Activated CD8-positive, alpha-beta memory T cell treated with anti-CD3 and anti-CD28 coated beads, Interleukin-2, amount 50 U/mL, for 1 hour (primary cell): Measurements from ENCODE around the gene GDF10.
A peak's percentile ranks its signal among the peaks of the same experiment; 100 is the strongest.

Experiments
- DNase-seq: peaks from one replicate; pipeline ENCODE4 v3.0.0-alpha.2; 2020; ENCODE audit errors: extremely low read depth

The GDF10 gene

DNA sequence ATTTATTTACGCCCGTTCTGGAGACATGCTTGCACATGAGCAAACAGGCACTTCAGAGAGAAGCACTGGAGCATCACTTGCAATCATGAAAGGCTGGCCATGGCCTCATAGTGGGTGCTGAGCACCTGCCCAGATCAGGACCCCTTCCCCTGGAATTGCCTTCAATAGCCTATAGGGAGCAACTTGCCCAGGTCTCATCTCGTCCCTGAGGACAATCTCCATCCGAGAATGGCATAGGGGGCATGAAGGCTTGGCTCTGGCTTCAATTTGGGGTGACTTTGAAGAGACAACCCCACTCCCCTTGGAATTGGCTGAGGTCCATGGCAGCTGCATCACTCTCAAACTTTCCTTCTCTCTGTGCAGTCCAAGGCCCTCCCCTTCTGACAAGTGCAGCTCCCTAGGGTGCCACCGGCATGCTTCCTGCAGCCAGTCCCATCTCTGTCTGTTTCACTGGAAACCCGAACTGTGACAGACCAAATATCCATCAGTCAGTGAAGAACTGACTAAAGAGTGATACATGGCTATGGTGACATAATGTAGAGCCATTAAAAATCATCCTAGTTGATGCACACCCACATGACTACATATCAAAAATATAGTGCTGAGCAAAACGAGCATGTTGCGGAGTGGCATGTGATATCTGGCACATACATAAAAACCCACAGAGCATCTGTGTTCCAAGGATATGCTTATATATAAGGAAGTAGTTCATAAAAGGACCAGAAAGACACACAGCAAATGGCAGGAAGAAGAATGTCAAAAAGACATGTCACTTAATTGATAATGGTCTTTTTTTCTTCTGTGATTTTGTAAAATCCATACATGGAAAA, 34.7 kb downstream of the GDF10 start:
- DNase-seq, result no peak

DNA sequence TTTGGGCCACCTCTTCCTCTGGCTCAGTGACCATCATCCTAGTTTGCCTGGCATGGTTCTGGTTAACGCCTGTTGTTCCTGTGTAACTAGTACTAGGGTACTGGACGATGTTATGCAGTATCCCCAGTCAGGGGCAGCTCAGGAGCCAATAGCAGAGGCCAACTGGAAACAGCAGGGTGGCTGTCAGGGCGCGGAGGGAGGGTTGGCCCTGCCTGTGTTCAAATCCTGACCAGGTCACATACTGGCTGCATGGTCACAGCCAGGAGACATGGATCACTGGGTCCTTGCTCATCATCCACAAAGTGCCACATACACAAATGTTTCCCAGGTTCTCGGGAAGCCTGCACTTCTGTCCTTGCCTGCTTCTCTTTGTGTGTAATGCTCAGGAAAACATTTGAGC, 35.9 kb downstream of the GDF10 start:
- DNase-seq, result no peak

DNA sequence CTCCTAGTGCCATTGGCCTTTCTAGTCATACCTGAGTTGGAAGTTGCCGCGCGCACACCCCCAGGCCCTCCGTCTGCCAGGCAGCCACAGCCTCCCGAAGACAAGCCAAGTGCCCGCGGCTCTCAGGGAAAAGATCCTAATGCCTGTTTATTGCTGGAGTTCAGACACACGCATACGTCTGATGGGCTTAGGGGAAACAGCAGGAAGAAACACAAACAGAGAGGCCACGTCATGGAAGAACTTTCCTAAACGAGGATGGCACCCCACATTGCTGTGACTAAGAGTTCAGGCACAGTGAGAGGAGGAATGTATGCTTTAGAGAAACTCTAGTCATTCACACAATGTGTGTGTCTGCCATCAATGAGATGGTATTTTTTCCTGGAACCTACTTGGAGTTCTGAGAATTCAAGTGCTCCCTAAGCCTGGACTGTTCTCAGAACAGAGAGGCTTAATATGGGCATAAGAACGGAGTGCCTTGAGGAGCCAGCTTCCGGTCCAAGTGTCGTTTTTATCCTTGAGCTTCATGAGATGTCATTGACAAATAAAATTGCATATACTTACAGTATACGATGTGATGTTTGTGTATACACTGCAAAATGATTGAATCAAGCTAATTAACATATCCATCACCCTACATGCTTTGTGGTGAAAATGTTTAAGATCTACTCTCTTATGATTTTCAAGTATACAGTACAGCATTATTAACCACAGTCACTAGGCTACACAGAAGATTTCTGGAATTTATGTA, 36.6 kb downstream of the GDF10 start:
- DNase-seq, result no peak

DNA sequence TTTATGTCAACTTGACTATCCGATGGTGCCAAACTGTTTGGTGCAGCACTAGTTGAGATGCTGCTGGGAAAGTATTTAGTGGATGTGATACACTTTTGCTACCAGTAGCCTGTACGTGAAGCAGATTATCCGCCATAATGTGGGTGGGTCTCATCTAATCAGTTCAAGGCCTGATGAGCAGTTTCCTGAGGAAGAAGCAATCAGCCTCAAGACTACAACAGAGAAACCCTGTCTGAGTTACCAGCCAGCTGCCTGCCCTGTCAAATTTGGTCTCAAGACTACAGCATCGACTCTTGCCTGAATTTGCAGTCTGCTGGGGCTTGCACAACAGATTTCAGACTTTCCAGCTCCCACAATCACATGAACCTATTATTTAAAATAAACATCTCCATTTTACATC, 37.3 kb downstream of the GDF10 start:
- no peak for DNase-seq

DNA sequence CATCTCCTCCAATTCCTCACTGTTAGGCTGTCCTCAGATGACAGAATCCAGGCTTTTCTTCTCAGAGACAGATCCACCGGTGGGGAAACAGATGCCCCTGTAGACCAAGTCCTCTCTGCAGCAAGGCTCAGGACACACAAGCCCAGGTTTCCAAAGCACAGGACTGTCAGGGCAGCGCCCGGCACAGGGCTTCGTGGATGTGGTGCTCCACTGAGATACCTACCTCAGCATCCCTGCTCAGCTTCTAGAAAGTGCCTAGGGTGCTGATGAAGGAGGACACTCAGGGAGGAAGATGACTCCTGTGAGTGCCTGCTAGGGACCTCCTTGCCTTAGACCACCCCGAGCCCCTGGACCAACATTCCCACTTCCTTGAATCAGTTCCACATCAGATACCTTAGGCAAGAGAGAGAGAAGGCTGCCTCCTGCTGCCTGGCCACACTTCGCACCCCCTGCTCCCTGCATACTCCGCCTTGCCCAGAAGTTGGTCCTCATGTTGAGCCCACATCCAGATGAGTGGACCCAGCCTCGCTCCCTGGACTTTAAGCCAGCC, 39.3 kb downstream of the GDF10 start:
- no peak for DNase-seq

- DNase-seq, result no peak
These were observed 40.0 kb downstream of the GDF10 start for GRCh38 chr10:47339759-47340607.

- peak; percentile 13 for DNase-seq
These were observed 40.7 kb downstream of the GDF10 start for GRCh38 chr10:47340608-47341170.

GRCh38 chr10:47344996-47345870, 45.2 kb downstream of the GDF10 start:
- DNase-seq, result no peak

DNA sequence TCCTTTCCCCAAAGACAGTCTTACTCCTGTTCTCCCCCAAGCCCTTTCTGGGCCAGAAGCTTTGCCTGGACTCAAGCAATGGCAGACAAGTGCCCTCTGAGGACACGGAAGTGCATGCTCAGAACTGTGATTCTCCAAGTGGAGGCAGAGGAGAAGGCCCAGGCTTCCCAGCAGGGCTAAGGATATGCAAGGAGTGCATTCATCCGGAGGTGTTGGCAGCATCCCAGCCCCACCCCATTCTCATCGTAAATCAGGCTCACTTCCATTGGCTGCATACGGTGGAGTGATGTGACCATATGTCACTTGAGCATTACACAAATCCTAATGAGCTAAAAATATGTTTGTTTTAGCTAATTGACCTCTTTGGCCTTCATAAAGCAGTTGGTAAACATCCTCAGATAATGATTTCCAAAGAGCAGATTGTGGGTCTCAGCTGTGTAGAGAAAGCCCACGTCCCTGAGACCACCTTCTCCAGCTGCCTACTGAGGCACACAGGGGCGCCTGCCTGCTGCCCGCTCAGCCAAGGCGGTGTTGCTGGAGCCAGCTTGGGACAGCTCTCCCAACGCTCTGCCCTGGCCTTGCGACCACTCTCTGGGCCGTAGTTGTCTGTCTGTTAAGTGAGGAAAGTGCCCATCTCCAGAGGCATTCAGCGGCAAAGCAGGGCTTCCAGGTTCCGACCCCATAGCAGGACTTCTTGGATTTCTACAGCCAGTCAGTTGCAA, 46.7 kb downstream of the GDF10 start:
- no peak for DNase-seq

DNA sequence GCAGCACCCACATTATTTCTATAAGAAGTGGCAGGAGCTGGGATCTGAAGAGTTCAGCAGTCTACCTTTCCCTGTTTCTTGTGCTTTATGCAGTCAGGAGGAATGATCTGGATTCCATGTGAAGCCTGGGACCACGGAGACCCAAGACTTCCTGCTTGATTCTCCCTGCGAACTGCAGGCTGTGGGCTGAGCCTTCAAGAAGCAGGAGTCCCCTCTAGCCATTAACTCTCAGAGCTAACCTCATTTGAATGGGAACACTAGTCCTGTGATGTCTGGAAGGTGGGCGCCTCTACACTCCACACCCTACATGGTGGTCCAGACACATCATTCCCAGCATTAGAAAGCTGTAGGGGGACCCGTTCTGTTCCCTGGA, 47.3 kb downstream of the GDF10 start:
- DNase-seq, result no peak

DNA sequence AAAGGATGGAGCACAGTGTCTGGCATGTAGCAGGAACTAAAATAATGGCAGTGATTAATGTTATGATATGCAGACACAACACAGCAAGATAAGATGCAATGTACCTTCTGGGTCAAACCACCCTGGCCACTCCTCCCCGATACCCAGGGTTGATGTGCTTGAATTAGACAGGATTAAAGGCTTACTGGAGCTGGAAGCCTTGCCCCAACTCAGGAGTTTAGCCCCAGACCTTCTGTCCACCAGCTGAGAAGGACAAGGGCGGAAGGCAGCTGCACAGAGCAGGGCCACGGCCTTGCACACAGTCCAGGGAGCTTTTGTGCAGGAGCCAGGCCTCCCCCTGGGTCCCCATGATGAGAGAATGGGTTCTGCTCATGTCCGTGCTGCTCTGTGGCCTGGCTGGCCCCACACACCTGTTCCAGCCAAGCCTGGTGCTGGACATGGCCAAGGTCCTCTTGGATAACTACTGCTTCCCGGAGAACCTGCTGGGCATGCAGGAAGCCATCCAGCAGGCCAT, 48.2 kb downstream of the GDF10 start, which contains the start of gene RBP3:
TSS of gene RBP3 (plus strand) at position 226 of the 514 bp plus-strand sequence. CDS start at position 348, 122 bp downstream.
- DNase-seq, result no peak

DNA sequence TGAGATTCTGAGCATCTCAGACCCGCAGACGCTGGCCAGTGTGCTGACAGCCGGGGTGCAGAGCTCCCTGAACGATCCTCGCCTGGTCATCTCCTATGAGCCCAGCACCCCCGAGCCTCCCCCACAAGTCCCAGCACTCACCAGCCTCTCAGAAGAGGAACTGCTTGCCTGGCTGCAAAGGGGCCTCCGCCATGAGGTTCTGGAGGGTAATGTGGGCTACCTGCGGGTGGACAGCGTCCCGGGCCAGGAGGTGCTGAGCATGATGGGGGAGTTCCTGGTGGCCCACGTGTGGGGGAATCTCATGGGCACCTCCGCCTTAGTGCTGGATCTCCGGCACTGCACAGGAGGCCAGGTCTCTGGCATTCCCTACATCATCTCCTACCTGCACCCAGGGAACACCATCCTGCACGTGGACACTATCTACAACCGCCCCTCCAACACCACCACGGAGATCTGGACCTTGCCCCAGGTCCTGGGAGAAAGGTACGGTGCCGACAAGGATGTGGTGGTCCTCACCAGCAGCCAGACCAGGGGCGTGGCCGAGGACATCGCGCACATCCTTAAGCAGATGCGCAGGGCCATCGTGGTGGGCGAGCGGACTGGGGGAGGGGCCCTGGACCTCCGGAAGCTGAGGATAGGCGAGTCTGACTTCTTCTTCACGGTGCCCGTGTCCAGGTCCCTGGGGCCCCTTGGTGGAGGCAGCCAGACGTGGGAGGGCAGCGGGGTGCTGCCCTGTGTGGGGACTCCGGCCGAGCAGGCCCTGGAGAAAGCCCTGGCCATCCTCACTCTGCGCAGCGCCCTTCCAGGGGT, 48.9 kb downstream of the GDF10 start:
- no peak for DNase-seq

DNA sequence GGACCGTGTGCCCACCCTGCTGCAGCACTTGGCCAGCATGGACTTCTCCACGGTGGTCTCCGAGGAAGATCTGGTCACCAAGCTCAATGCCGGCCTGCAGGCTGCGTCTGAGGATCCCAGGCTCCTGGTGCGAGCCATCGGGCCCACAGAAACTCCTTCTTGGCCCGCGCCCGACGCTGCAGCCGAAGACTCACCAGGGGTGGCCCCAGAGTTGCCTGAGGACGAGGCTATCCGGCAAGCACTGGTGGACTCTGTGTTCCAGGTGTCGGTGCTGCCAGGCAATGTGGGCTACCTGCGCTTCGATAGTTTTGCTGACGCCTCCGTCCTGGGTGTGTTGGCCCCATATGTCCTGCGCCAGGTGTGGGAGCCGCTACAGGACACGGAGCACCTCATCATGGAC, 49.5 kb downstream of the GDF10 start:
- no peak for DNase-seq

GRCh38 chr10:47349941-47350371, 50.0 kb downstream of the GDF10 start:
- DNase-seq, result no peak

DNA sequence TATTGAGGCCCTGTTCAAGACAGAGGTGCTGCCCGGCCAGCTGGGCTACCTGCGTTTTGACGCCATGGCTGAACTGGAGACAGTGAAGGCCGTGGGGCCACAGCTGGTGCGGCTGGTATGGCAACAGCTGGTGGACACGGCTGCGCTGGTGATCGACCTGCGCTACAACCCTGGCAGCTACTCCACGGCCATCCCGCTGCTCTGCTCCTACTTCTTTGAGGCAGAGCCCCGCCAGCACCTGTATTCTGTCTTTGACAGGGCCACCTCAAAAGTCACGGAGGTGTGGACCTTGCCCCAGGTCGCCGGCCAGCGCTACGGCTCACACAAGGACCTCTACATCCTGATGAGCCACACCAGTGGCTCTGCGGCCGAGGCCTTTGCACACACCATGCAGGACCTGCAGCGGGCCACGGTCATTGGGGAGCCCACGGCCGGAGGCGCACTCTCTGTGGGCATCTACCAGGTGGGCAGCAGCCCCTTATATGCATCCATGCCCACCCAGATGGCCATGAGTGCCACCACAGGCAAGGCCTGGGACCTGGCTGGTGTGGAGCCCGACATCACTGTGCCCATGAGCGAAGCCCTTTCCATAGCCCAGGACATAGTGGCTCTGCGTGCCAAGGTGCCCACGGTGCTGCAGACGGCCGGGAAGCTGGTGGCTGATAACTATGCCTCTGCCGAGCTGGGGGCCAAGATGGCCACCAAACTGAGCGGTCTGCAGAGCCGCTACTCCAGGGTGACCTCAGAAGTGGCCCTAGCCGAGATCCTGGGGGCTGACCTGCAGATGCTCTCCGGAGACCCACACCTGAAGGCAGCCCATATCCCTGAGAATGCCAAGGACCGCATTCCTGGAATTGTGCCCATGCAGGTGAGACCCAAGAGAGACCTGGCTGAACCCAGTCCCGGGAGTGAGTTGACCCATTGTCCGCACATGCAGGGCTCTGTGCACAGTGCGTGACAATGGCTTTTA, 51.0 kb downstream of the GDF10 start:
- no peak for DNase-seq

GRCh38 chr10:47351899-47352815, 52.2 kb downstream of the GDF10 start:
- no peak for DNase-seq
